Measurements from ENCODE around the gene FNDC3B.

GRCh38 chr3:172118019-172118418 is 78.6 kb downstream of the FNDC3B start:
- TF ChIP-seq ZBTB7A (tag by site-specific recombination; IDR thresholded peaks at IDR 0.05; ENCODE audit: low read depth) (no peak), ZNF488 (tag by site-specific recombination; IDR thresholded peaks at IDR 0.05) (no peak)
